ENCODE data around the gene TRMT112. TPM values are rescaled to one million over a fixed set of nuclear protein-coding genes. Genes with fewer than 3 reads are reported as not detected.
A peak's percentile ranks its signal among the peaks of the same experiment; 100 is the strongest.

The TRMT112 gene
- total RNA-seq, 1 donor from 2014 or later: 207 TPM

GRCh38 chr11:64276653-64277431 is 40.5 kb downstream of the TRMT112 start:
- H3K4me3 Mint-ChIP-seq: peak overlapping the region; percentile 9
- H3K9me3 Mint-ChIP-seq: no peaks in the 10 kb centered on the region
- no peaks in the 10 kb centered on the region for H3K27me3 Mint-ChIP-seq (ENCODE audit: low read depth)
- no peaks in the 10 kb centered on the region for H3K36me3 Mint-ChIP-seq (ENCODE audit: low read depth)
- no peak overlapping the region for H3K27ac Mint-ChIP-seq (ENCODE audit: unreplicated experiment)
- peaks cover 8% of the 10 kb centered on the region for H3K4me1 Mint-ChIP-seq
- no peak for TF ChIP-seq CTCF (conservative IDR thresholded peaks at IDR 0.05)
- no peak for DNase-seq (ENCODE audit: low read depth, low spot score)

GRCh38 chr11:64275841-64276240 is 41.5 kb downstream of the TRMT112 start:
- TF ChIP-seq CTCF (conservative IDR thresholded peaks at IDR 0.05): no peak
- Mint-ChIP-seq H3K27ac (ENCODE audit: unreplicated experiment) (no peak overlapping the region), H3K9me3 (no peaks in the 10 kb centered on the region)

GRCh38 chr11:64275031-64275800 is 42.1 kb downstream of the TRMT112 start:
- Mint-ChIP-seq H3K4me1 (peaks cover 9% of the 10 kb centered on the region), H3K27me3 (ENCODE audit: low read depth) (peaks cover 2% of the 10 kb centered on the region), H3K36me3 (ENCODE audit: low read depth) (peaks cover under 1% of the 10 kb centered on the region), H3K9me3 (no peaks in the 10 kb centered on the region), H3K4me3 (peak overlapping the region; percentile 44), H3K27ac (ENCODE audit: unreplicated experiment) (no peak overlapping the region)
- TF ChIP-seq CTCF (conservative IDR thresholded peaks at IDR 0.05): no peak
- DNase-seq (ENCODE audit: low read depth, low spot score): no peak

More at GRCh38 chr11:64275841-64276240, 41.5 kb downstream of the TRMT112 start:
- DNase-seq (ENCODE audit: low read depth, low spot score): no peak
- Mint-ChIP-seq H3K36me3 (ENCODE audit: low read depth) (no peaks in the 10 kb centered on the region), H3K4me1 (peaks cover 6% of the 10 kb centered on the region), H3K4me3 (no peak overlapping the region), H3K27me3 (ENCODE audit: low read depth) (no peaks in the 10 kb centered on the region)

GRCh38 chr11:64269540-64270220 is 47.7 kb downstream of the TRMT112 start:
- H3K9me3 Mint-ChIP-seq: no peaks in the 10 kb centered on the region
- peak; percentile 96 for DNase-seq (ENCODE audit: low read depth, low spot score)
- peaks cover 3% of the 10 kb centered on the region for H3K36me3 Mint-ChIP-seq (ENCODE audit: low read depth)
- peak overlapping the region; percentile 100 for H3K27ac Mint-ChIP-seq (ENCODE audit: unreplicated experiment)
- H3K27me3 Mint-ChIP-seq (ENCODE audit: low read depth): peaks cover 7% of the 10 kb centered on the region
- peaks cover 22% of the 10 kb centered on the region for H3K4me1 Mint-ChIP-seq
- H3K4me3 Mint-ChIP-seq: peak overlapping the region; percentile 99
- no peak for TF ChIP-seq CTCF (conservative IDR thresholded peaks at IDR 0.05)

GRCh38 chr11:64268893-64269539 is 48.3 kb downstream of the TRMT112 start:
- Mint-ChIP-seq H3K9me3 (no peaks in the 10 kb centered on the region), H3K4me3 (peak overlapping the region; percentile 85), H3K27ac (ENCODE audit: unreplicated experiment) (peak overlapping the region; percentile 92), H3K4me1 (peaks cover 22% of the 10 kb centered on the region), H3K36me3 (ENCODE audit: low read depth) (peaks cover 3% of the 10 kb centered on the region), H3K27me3 (ENCODE audit: low read depth) (peaks cover 7% of the 10 kb centered on the region)
- peak; percentile 14 for DNase-seq (ENCODE audit: low read depth, low spot score)
- no peak for TF ChIP-seq CTCF (conservative IDR thresholded peaks at IDR 0.05)
